K562 (cell line): ENCODE measurements around the gene RPS10. TPM values are rescaled to one million over a fixed set of nuclear protein-coding genes. Genes with fewer than 3 reads are reported as not detected.

Source experiments
- CBFA2T3 ChIP-seq: fragments of 450-650 bp; IDR thresholded peaks from 2 replicates; pipeline ENCODE4 v1.6.1; 2017
- ESRRB ChIP-seq: fragments of 250-450 bp; sonication (Bioruptor Pico); IDR thresholded peaks from 2 replicates; pipeline ENCODE4 v1.5.0; 2020; ENCODE audit warnings: mild to moderate bottlenecking, moderate library complexity, borderline replicate concordance
- GATAD2B ChIP-seq: fragments of 450-650 bp; IDR thresholded peaks from 2 replicates; pipeline ENCODE4 v1.6.1; 2017; ENCODE audit warnings: mild to moderate bottlenecking, borderline replicate concordance
- GTF2A2 ChIP-seq: IDR thresholded peaks from 2 replicates; pipeline ENCODE4 v1.6.1; 2016; ENCODE audit warnings: mild to moderate bottlenecking, missing genetic modification characterization, missing compliant biosample characterization
- MGA ChIP-seq: fragments of 450-650 bp; IDR thresholded peaks from 2 replicates; pipeline ENCODE4 v1.6.1; 2016; ENCODE audit warnings: mild to moderate bottlenecking, moderate library complexity
- NFIC ChIP-seq: fragments of 450-650 bp; IDR thresholded peaks from 2 replicates; pipeline ENCODE4 v1.6.1; 2017; ENCODE audit warnings: mild to moderate bottlenecking, inconsistent platforms
- SMARCE1 ChIP-seq: fragments of 450-650 bp; IDR thresholded peaks from 2 replicates; pipeline ENCODE4 v1.7.1; 2016; ENCODE audit warnings: mild to moderate bottlenecking
- TFE3 ChIP-seq: fragments of 450-650 bp; formaldehyde crosslinking; IDR thresholded peaks from 2 replicates; pipeline ENCODE4 v1.4.0; 2020; ENCODE audit warnings: mild to moderate bottlenecking, mixed read lengths
- ZNF212 ChIP-seq: fragments of 450-650 bp; formaldehyde crosslinking; IDR thresholded peaks from 2 replicates; pipeline ENCODE4 v1.4.0; 2020; ENCODE audit warnings: mild to moderate bottlenecking
- ZNF280A ChIP-seq: fragments of 450-650 bp; IDR thresholded peaks from 2 replicates; pipeline ENCODE4 v1.6.1; 2018; ENCODE audit warnings: mild to moderate bottlenecking, low read depth; ENCODE audit not compliant: partially characterized antibody
- polyA plus RNA-seq, 8 experiments: library from polyadenylated mRNA; depleted of rRNA in 4 of 8; stranded (reverse) in 5 of 8; unstranded in 3 of 8; fragments of >200 nt; fragmentation: Nextera tagmentation in 2 of 8; fragmentation: Illumina TruSeq in 1 of 8; extraction: Ambion mirVana in 2 of 8; extraction: Trizol in 1 of 8; gene quantifications; 2 replicates each; pipeline versions ENCODE4 v1.2.1 to v1.2.3, GENCODE V29; 2011 to 2014; ENCODE audit warnings: inconsistent platforms in 1 of 8, missing spikeins in 1 of 8
- total RNA-seq, 7 experiments: library from RNA; depleted of rRNA in 6 of 7; stranded (reverse); fragments of >200 nt in 6 of 7; fragmentation: Illumina TruSeq in 2 of 7; extraction: Trizol in 2 of 7; gene quantifications; 2 replicates each; pipeline versions ENCODE4 v1.2.1 to v1.2.3, GENCODE V29; 2011 to 2021; ENCODE audit warnings: low replicate concordance in 1 of 7
- TF ChIP-seq, protein P1 (sequence below): fragments of 250-450 bp; sonication (Bioruptor Pico); IDR thresholded peaks from 2 replicates; pipeline ENCODE4 v1.5.0; 2022; ENCODE audit warnings: mild to moderate bottlenecking

Gene RPS10
- total and polyA plus RNA-seq, 9 of the 15 experiments (the other 6 are each of a cell fraction or from before 2014, with no cell fraction given), result 2,680 to 5,251 (median 3,876) TPM

GRCh38 chr6:34392497-34393190 is 33.2 kb downstream of the RPS10 start, which contains the start of gene NUDT3 (continued):
- TF ChIP-seq MGA, result peak; percentile 73
- TF ChIP-seq NFIC, result peak; percentile 6; the same call in 1 of the 2 replicates
- TF ChIP-seq GTF2A2, result no peak
- TF ChIP-seq ESRRB (CRISPR knock-in tag), result no peak
- no peak for TF ChIP-seq TFE3 (CRISPR knock-in tag)
- peak; percentile 39; the same call in 1 of the 2 replicates for TF ChIP-seq CBFA2T3
- TF ChIP-seq, protein P1, sequence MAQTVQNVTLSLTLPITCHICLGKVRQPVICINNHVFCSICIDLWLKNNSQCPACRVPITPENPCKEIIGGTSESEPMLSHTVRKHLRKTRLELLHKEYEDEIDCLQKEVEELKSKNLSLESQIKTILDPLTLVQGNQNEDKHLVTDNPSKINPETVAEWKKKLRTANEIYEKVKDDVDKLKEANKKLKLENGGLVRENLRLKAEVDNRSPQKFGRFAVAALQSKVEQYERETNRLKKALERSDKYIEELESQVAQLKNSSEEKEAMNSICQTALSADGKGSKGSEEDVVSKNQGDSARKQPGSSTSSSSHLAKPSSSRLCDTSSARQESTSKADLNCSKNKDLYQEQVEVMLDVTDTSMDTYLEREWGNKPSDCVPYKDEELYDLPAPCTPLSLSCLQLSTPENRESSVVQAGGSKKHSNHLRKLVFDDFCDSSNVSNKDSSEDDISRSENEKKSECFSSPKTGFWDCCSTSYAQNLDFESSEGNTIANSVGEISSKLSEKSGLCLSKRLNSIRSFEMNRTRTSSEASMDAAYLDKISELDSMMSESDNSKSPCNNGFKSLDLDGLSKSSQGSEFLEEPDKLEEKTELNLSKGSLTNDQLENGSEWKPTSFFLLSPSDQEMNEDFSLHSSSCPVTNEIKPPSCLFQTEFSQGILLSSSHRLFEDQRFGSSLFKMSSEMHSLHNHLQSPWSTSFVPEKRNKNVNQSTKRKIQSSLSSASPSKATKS, result no peak
- peak; percentile 94 for TF ChIP-seq GATAD2B
- peak; percentile 68 for TF ChIP-seq SMARCE1
- TF ChIP-seq ZNF212 (CRISPR knock-in tag), result no peak
- no peak for TF ChIP-seq ZNF280A
